ENCODE results near the gene EXOC3L1. TPM values are rescaled to one million over a fixed set of nuclear protein-coding genes. Genes with fewer than 3 reads are reported as not detected.
A peak's percentile ranks its signal among the peaks of the same experiment; 100 is the strongest.

Gene EXOC3L1
- total and polyA plus RNA-seq, 4 donors = 9.7 to 16.5 (median 12.0) TPM

DNA sequence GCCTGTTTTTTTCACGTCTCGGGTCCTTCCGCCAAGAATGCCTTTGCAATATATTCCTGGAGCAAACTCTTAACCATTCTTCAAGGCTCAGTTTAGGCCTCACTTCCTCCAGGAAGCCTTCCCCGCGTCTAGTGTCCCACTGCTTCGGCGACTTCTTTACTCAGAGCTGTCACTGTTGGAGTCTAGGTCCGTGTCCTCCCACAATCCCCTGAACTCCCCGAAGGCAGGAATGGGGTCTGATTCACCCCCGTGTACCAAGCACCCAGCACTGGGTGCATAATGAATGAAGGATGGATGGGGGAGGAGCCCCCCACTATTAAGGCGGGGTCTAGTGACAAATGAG is 6.7 kb downstream of the EXOC3L1 start:
- H3K27ac ChIP-seq (ENCODE audit: low read depth in 1 of 2, low read length in 1 of 2) = peak overlapping the region in 1 of 2 donors; percentile 61
- H3K4me1 ChIP-seq (ENCODE audit: control insufficient read depth in 5 of 5, insufficient read depth in 5 of 5, low read length in 5 of 5) = peaks cover 0 to 41% (median 12%) of the 10 kb centered on the region in 5 donors
- H3K4me3 ChIP-seq = no peak overlapping the region

GRCh38 chr16:67182288-67182687 is 7.6 kb downstream of the EXOC3L1 start:
- Histone ChIP-seq H3K4me1 (ENCODE audit: control insufficient read depth in 5 of 5, insufficient read depth in 5 of 5, low read length in 5 of 5) (peaks cover 0 to 48% (median 12%) of the 10 kb centered on the region in 5 donors), H3K36me3 (ENCODE audit: control insufficient read depth in 4 of 4, insufficient read depth in 4 of 4, low read length in 4 of 4) (no peaks in the 10 kb centered on the region), H3K4me3 (no peak overlapping the region), H3K9ac (ENCODE audit: insufficient read depth in 1 of 2, low read length in 2 of 2) (no peak overlapping the region), H3K27ac (ENCODE audit: low read depth in 1 of 2, low read length in 1 of 2) (no peak overlapping the region), H3K9me3 (ENCODE audit: control insufficient read depth in 4 of 4, insufficient read depth in 3 of 4, low read length in 3 of 4) (no peaks in the 10 kb centered on the region), H3K27me3 (ENCODE audit: control insufficient read depth in 3 of 3, insufficient read depth in 3 of 3, low read length in 2 of 3) (no peaks in the 10 kb centered on the region)
- TF ChIP-seq, protein P1, sequence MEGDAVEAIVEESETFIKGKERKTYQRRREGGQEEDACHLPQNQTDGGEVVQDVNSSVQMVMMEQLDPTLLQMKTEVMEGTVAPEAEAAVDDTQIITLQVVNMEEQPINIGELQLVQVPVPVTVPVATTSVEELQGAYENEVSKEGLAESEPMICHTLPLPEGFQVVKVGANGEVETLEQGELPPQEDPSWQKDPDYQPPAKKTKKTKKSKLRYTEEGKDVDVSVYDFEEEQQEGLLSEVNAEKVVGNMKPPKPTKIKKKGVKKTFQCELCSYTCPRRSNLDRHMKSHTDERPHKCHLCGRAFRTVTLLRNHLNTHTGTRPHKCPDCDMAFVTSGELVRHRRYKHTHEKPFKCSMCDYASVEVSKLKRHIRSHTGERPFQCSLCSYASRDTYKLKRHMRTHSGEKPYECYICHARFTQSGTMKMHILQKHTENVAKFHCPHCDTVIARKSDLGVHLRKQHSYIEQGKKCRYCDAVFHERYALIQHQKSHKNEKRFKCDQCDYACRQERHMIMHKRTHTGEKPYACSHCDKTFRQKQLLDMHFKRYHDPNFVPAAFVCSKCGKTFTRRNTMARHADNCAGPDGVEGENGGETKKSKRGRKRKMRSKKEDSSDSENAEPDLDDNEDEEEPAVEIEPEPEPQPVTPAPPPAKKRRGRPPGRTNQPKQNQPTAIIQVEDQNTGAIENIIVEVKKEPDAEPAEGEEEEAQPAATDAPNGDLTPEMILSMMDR (IDR thresholded peaks at IDR 0.05; ENCODE audit: control extremely low read depth, extremely low read depth) = no peak
- WGBS, 2 donors = 71 to 82% methylated on average over 2 of the region's 2 CpGs
- ATAC-seq (ENCODE audit: insufficient read depth, low FRiP score) (no peak), DNase-seq (no peak)

More for the DNA sequence above, 6.7 kb downstream of the EXOC3L1 start:
- DNase-seq (no peak), ATAC-seq (ENCODE audit: insufficient read depth, low FRiP score) (no peak)
- no peaks in the 10 kb centered on the region for H3K9me3 ChIP-seq (ENCODE audit: control insufficient read depth in 4 of 4, insufficient read depth in 3 of 4, low read length in 3 of 4)
- 4 to 5% methylated on average over 11 of the region's 11 CpGs for WGBS, 2 donors
- H3K36me3 ChIP-seq (ENCODE audit: control insufficient read depth in 4 of 4, insufficient read depth in 4 of 4, low read length in 4 of 4) = no peaks in the 10 kb centered on the region
- no peaks in the 10 kb centered on the region for H3K27me3 ChIP-seq (ENCODE audit: control insufficient read depth in 3 of 3, insufficient read depth in 3 of 3, low read length in 2 of 3)
- H3K9ac ChIP-seq (ENCODE audit: insufficient read depth in 1 of 2, low read length in 2 of 2) = peak overlapping the region in 1 of 2 donors; percentile 59
- TF ChIP-seq, protein P1 (IDR thresholded peaks at IDR 0.05; ENCODE audit: control extremely low read depth, extremely low read depth) = no peak

GRCh38 chr16:67181346-67181745 is 8.6 kb downstream of the EXOC3L1 start:
- ATAC-seq (ENCODE audit: insufficient read depth, low FRiP score) (no peak), DNase-seq (peak in 1 of 3 donors; percentile 39)
- peaks cover 0 to 57% (median 14%) of the 10 kb centered on the region in 5 donors for H3K4me1 ChIP-seq (ENCODE audit: control insufficient read depth in 5 of 5, insufficient read depth in 5 of 5, low read length in 5 of 5)
- H3K36me3 ChIP-seq (ENCODE audit: control insufficient read depth in 4 of 4, insufficient read depth in 4 of 4, low read length in 4 of 4) = peaks cover 0 to 1% (median 0%) of the 10 kb centered on the region in 4 donors
- no peak overlapping the region for H3K9ac ChIP-seq (ENCODE audit: insufficient read depth in 1 of 2, low read length in 2 of 2)
- TF ChIP-seq, protein P1 (IDR thresholded peaks at IDR 0.05; ENCODE audit: control extremely low read depth, extremely low read depth) = no peak
- no peaks in the 10 kb centered on the region for H3K9me3 ChIP-seq (ENCODE audit: control insufficient read depth in 4 of 4, insufficient read depth in 3 of 4, low read length in 3 of 4)
- H3K27me3 ChIP-seq (ENCODE audit: control insufficient read depth in 3 of 3, insufficient read depth in 3 of 3, low read length in 2 of 3) = no peaks in the 10 kb centered on the region
- no peak overlapping the region for H3K4me3 ChIP-seq
- H3K27ac ChIP-seq (ENCODE audit: low read depth in 1 of 2, low read length in 1 of 2) = peak overlapping the region in 1 of 2 donors; percentile 20
- 68 to 81% methylated on average over 2 of the region's 2 CpGs for WGBS, 2 donors

- TF ChIP-seq, protein P1 (IDR thresholded peaks at IDR 0.05; ENCODE audit: control extremely low read depth, extremely low read depth) = no peak
- no peak for DNase-seq
- Histone ChIP-seq H3K36me3 (ENCODE audit: control insufficient read depth in 4 of 4, insufficient read depth in 4 of 4, low read length in 4 of 4) (peaks cover 0 to 1% (median 0%) of the 10 kb centered on the region in 4 donors), H3K9ac (ENCODE audit: insufficient read depth in 1 of 2, low read length in 2 of 2) (no peak overlapping the region), H3K27me3 (ENCODE audit: control insufficient read depth in 3 of 3, insufficient read depth in 3 of 3, low read length in 2 of 3) (no peaks in the 10 kb centered on the region), H3K27ac (ENCODE audit: low read depth in 1 of 2, low read length in 1 of 2) (no peak overlapping the region), H3K9me3 (ENCODE audit: control insufficient read depth in 4 of 4, insufficient read depth in 3 of 4, low read length in 3 of 4) (no peaks in the 10 kb centered on the region), H3K4me3 (no peak overlapping the region), H3K4me1 (ENCODE audit: control insufficient read depth in 5 of 5, insufficient read depth in 5 of 5, low read length in 5 of 5) (peaks cover 0 to 57% (median 19%) of the 10 kb centered on the region in 5 donors)
- 93 to 95% methylated on average over 16 of the region's 16 CpGs for WGBS, 2 donors
- no peak for ATAC-seq (ENCODE audit: insufficient read depth, low FRiP score)
Measured at GRCh38 chr16:67180166-67180565, 9.8 kb downstream of the EXOC3L1 start.

Data from lung (tissue), 12 donors.